ENCODE data around the gene PHACTR3. TPM values are rescaled to one million over a fixed set of nuclear protein-coding genes. Genes with fewer than 3 reads are reported as not detected.

PHACTR3 gene
- total RNA-seq, 1 donor from 2014 or later: 0.14 TPM

DNA sequence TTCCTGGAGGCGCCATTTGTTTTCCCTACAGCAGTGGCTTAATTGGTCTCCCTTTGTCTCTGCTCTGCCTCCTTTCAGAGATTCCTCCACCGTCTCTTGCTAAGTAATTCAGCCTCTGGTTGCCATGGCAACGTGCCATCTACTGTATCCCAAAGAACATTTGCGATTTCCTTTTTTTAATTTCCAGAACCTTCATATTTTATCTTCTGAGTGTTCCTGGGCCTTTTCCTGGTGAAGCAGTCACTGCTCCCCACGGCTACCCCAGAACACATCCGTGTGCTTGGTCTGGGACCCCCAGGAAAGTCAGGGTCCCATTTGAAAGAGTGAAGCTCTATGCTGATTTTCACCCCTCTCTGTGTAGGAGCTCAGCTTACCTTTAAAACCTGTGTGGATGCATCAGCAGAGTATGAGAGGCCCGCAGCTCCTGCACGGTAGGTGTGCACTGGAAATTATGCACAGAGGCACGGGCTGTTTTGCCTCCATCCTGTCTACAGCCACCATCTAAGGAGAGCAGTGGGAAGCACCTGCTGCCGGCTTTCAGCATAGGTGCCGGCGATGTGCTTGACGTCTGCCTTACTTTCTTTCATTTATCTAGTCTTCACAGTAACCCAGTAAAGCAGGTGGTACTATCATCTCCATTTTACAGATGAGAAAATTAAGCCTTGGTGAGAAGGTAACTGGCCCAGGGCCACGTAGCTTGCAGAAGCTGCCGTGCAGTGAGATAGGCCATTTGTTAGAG is 206.3 kb downstream of the PHACTR3 start:
- DNase-seq (ENCODE audit: low read depth): no peak
- H3K4me1 Mint-ChIP-seq (ENCODE audit: low read depth, unreplicated experiment): no peaks in the 10 kb centered on the region
- FAIRE-seq: no peak

DNA sequence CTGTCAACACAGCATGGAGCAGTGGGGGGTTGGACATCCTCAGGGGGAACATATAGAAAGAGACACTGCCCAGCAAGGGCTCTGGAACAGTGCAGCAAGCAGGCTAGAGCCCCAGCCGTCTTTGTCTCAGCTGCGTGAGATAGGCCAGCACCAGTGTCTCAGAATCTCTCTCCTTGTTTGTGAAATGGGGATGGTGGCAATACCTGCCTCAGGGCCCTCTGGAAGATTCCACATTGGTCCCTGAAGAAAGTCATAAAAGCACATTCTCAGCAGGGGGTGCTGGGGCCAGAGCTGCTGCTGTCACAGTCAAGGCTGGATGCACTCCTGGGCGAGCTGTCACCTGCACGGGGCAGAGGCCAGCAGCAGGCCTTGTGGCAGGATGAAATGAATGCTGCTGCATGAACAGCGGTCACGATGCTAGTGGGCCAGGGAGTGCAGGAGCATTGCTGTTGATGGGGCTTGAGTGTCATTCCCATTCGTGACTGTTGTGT is 207.4 kb downstream of the PHACTR3 start:
- Mint-ChIP-seq H3K36me3 (ENCODE audit: low read depth, unreplicated experiment) (no peaks in the 10 kb centered on the region), H3K27ac (ENCODE audit: unreplicated experiment) (no peak overlapping the region), H3K4me3 (ENCODE audit: unreplicated experiment) (no peak overlapping the region), H3K4me1 (ENCODE audit: low read depth, unreplicated experiment) (no peaks in the 10 kb centered on the region), H3K9me3 (ENCODE audit: unreplicated experiment) (no peaks in the 10 kb centered on the region), H3K27me3 (ENCODE audit: low read depth, unreplicated experiment) (peaks cover 36% of the 10 kb centered on the region)
- Histone ChIP-seq H3K4me2 (ENCODE audit: low read length) (no peak overlapping the region), H4K20me1 (ENCODE audit: insufficient read depth, low read length) (no peaks in the 10 kb centered on the region), H3K79me2 (ENCODE audit: insufficient read depth, low read length) (no peaks in the 10 kb centered on the region), H3K36me3 (ENCODE audit: insufficient read depth, low read length) (no peaks in the 10 kb centered on the region), H3K27ac (ENCODE audit: low read depth, low read length) (no peak overlapping the region), H3K4me3 (ENCODE audit: insufficient read depth, low read depth, low read length) (no peak overlapping the region), H3K9ac (ENCODE audit: low read length) (no peak overlapping the region), H3K9me3 (ENCODE audit: insufficient read depth, low read depth, low read length) (no peaks in the 10 kb centered on the region), H3K27me3 (ENCODE audit: insufficient read depth, low read length) (no peaks in the 10 kb centered on the region), H3K4me1 (ENCODE audit: insufficient read depth, low read length) (no peaks in the 10 kb centered on the region), H2AFZ (ENCODE audit: low read depth, low read length) (no peak overlapping the region)
- DNase-seq (ENCODE audit: low read depth): no peak
- FAIRE-seq: no peak
- TF ChIP-seq EZH2 (IDR thresholded peaks at IDR 0.05; ENCODE audit: insufficient read depth, low read length): no peak
- TF ChIP-seq, protein P1, sequence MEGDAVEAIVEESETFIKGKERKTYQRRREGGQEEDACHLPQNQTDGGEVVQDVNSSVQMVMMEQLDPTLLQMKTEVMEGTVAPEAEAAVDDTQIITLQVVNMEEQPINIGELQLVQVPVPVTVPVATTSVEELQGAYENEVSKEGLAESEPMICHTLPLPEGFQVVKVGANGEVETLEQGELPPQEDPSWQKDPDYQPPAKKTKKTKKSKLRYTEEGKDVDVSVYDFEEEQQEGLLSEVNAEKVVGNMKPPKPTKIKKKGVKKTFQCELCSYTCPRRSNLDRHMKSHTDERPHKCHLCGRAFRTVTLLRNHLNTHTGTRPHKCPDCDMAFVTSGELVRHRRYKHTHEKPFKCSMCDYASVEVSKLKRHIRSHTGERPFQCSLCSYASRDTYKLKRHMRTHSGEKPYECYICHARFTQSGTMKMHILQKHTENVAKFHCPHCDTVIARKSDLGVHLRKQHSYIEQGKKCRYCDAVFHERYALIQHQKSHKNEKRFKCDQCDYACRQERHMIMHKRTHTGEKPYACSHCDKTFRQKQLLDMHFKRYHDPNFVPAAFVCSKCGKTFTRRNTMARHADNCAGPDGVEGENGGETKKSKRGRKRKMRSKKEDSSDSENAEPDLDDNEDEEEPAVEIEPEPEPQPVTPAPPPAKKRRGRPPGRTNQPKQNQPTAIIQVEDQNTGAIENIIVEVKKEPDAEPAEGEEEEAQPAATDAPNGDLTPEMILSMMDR (IDR thresholded peaks at IDR 0.05; ENCODE audit: insufficient read depth, low read depth, low read length): no peak

More for the DNA sequence above, 206.3 kb downstream of the PHACTR3 start:
- Histone ChIP-seq H3K4me1 (ENCODE audit: insufficient read depth, low read length) (no peaks in the 10 kb centered on the region), H3K27ac (ENCODE audit: low read depth, low read length) (no peak overlapping the region), H4K20me1 (ENCODE audit: insufficient read depth, low read length) (no peaks in the 10 kb centered on the region), H2AFZ (ENCODE audit: low read depth, low read length) (no peak overlapping the region), H3K27me3 (ENCODE audit: insufficient read depth, low read length) (no peaks in the 10 kb centered on the region), H3K4me3 (ENCODE audit: insufficient read depth, low read depth, low read length) (no peak overlapping the region), H3K79me2 (ENCODE audit: insufficient read depth, low read length) (no peaks in the 10 kb centered on the region), H3K36me3 (ENCODE audit: insufficient read depth, low read length) (no peaks in the 10 kb centered on the region), H3K9me3 (ENCODE audit: insufficient read depth, low read depth, low read length) (no peaks in the 10 kb centered on the region), H3K4me2 (ENCODE audit: low read length) (no peak overlapping the region), H3K9ac (ENCODE audit: low read length) (no peak overlapping the region)
- Mint-ChIP-seq H3K9me3 (ENCODE audit: unreplicated experiment) (no peaks in the 10 kb centered on the region), H3K27ac (ENCODE audit: unreplicated experiment) (no peak overlapping the region), H3K4me3 (ENCODE audit: unreplicated experiment) (no peak overlapping the region), H3K27me3 (ENCODE audit: low read depth, unreplicated experiment) (peaks cover 36% of the 10 kb centered on the region), H3K36me3 (ENCODE audit: low read depth, unreplicated experiment) (no peaks in the 10 kb centered on the region)
- TF ChIP-seq EZH2 (IDR thresholded peaks at IDR 0.05; ENCODE audit: insufficient read depth, low read length): no peak
- TF ChIP-seq, protein P1 (IDR thresholded peaks at IDR 0.05; ENCODE audit: insufficient read depth, low read depth, low read length): no peak

All from astrocyte (in vitro differentiated cells and primary cell).